Testis (tissue), 3 donors: ENCODE results near the gene ACOT8. TPM values are rescaled to one million over a fixed set of nuclear protein-coding genes. Genes with fewer than 3 reads are reported as not detected.
"Not testable (repeated sequence)": the region's sequence is repeated elsewhere in the genome, so short reads cannot be mapped to it uniquely, and the experiment has no call there.

Experiments used
- DNase-seq: peaks from one replicate; pipeline ENCODE4 v3.0.0-alpha.2; 2019
- H3K27ac ChIP-seq, 2 donors: fragments of 200-600 bp; sonication (generic); one replicate each; pipeline ENCODE4 v1.5.1; 2019
- H3K27me3 ChIP-seq: fragments of 200-600 bp; sonication (generic); one replicate; pipeline ENCODE4 v1.5.1; 2019
- H3K36me3 ChIP-seq: fragments of 200-600 bp; sonication (generic); one replicate; pipeline ENCODE4 v1.5.1; 2017; ENCODE audit warnings: low read depth; ENCODE audit errors: missing control alignments
- H3K4me1 ChIP-seq: fragments of 200-600 bp; sonication (generic); one replicate; pipeline ENCODE4 v1.5.1; 2019
- H3K4me3 ChIP-seq, 2 donors: fragments of 200-600 bp; sonication (generic); one replicate each; pipeline ENCODE4 v1.5.1; 2017 to 2019
- H3K9me3 ChIP-seq: fragments of 200-600 bp; sonication (generic); one replicate; pipeline ENCODE4 v1.5.1; 2017
- CTCF ChIP-seq, 3 experiments: fragments of 450-650 bp in 2 of 3; fragments of 200-600 bp in 1 of 3; sonication (generic) in 1 of 3; IDR thresholded peaks; one replicate each; pipeline ENCODE4 v1.5.1; 2016 to 2019; ENCODE audit warnings: antibody characterized with exemption in 3 of 3, mild to moderate bottlenecking in 2 of 3, moderate library complexity in 1 of 3
- POLR2A ChIP-seq: fragments of 450-650 bp; IDR thresholded peaks from one replicate; pipeline ENCODE4 v1.6.1; 2017; ENCODE audit warnings: antibody characterized with exemption, mild to moderate bottlenecking, moderate library complexity
- WGBS, 2 donors: methylation state at CpG; one replicate each; pipeline ENCODE4 v1.1.5; 2018; 5-methylcytosine and 5-hydroxymethylcytosine counted together
- intact Hi-C: fragments of 100-400 bp; cut with DNase I; formaldehyde crosslinking; loops from one replicate; pipeline ENCODE4 v1.15.1; 2023; ENCODE audit warnings: low total_unique reads
- polyA plus RNA-seq: library from polyadenylated mRNA; stranded (reverse); fragments of 350-450 nt; fragmentation: Illumina TruSeq; extraction: RNeasy Lipid Tissue Mini Kit (QIAGEN cat#74804); gene quantifications from one replicate; pipeline ENCODE4 v1.2.3, GENCODE V29; 2014; ENCODE audit warnings: low read depth, low replicate concordance; ENCODE audit not compliant: insufficient read depth
- total RNA-seq, 2 donors: library from RNA; depleted of rRNA; stranded (reverse); fragments of >200 nt; gene quantifications; one replicate each; pipeline ENCODE4 v1.2.3, GENCODE V29; 2016

ACOT8 gene
- total and polyA plus RNA-seq, 3 donors from 2014 or later = 44.4 to 79.6 (median 71.2) TPM

GRCh38 chr20:45880988-45881788, 24.0 kb upstream of the ACOT8 start, which contains the start of gene ZSWIM1:
TSS of gene ZSWIM1 (plus strand) at chr20:45881227. CDS start at chr20:45882593, 1,366 bp downstream.
- peak; percentile 100 for DNase-seq
- Histone ChIP-seq H3K36me3 (no peaks in the 10 kb centered on the region), H3K27ac (peak within 1 kb of the TSS; percentile 81 to 93), H3K9me3 (no peaks in the 10 kb centered on the region), H3K4me3 (peak within 1 kb of the TSS; percentile 53 to 76), H3K27me3 (no peaks in the 10 kb centered on the region), H3K4me1 (peaks cover 20% of the 10 kb centered on the region)
- no peak for TF ChIP-seq POLR2A
- no peak for TF ChIP-seq CTCF (IDR thresholded peaks at IDR 0.05)
- WGBS, 2 donors = 0 to 1% methylated on average over 20 to 23 of the region's 23 CpGs
- intact Hi-C loops = no loop called here

DNA sequence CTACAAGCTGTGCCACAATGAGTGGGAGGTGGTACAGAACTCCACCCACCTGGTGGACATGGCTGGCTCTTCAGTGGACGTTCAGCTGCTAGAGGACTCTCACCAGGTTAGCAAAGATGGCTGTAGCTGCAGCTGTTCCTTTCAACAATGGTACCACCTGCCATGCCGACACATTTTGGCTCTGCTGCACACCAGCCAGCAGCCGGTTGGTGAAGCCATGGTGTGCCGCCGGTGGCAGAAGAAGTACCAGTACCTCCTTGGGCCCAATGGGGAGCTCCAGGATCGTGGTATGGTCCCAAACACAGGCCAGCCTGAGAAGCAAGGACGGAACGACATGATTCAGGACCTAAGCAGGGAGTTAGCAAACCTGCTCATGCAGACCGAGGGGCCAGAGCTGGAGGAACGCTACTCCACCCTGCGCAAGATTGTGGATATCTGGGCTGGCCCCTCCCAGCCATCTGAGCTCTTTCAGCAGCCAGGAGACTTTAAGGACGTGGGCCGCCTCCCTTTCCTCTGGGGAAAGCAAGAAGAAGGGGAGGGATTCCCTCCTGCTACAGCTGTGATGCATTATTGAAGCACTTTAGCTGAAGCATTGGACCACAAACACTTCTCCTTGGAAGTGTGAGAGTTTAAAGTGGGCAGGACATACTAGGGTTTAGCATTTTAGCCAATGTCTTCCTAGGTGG, 21.0 kb upstream of the ACOT8 start:
- Histone ChIP-seq H3K36me3 (no peaks in the 10 kb centered on the region), H3K27me3 (no peaks in the 10 kb centered on the region), H3K4me3 (no peak overlapping the region), H3K27ac (peak overlapping the region; percentile 9 to 71), H3K4me1 (peaks cover 20% of the 10 kb centered on the region), H3K9me3 (no peaks in the 10 kb centered on the region)
- DNase-seq = peak; percentile 72
- no peak for TF ChIP-seq CTCF (IDR thresholded peaks at IDR 0.05)
- TF ChIP-seq POLR2A = no peak
- intact Hi-C loops = no loop called here
- WGBS, 2 donors = 55 to 66% methylated on average over 9 to 13 of the region's 13 CpGs

DNA sequence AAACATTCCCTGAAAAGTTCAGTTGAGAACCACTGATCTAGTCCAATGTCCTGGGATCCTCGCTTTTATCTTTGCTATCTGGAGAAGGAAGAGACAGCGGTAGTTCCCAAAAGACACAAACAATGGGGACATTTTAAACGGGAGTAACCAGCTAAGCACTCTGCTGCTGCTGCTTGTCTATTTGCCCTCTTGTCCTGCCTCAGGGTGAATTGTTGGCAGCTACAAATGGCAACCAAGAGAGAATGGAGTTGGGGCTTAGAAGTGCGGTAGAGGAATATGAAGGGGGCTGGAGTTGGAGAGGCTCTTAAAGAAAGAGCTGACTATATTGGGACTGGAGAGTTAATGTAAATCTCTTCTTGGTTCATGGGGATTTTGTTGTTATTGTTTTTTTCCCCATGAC, 17.4 kb upstream of the ACOT8 start:
- no peaks in the 10 kb centered on the region for H3K9me3 ChIP-seq
- WGBS, 2 donors = 68 to 85% methylated on average over 4 of the region's 4 CpGs
- no peak overlapping the region for H3K4me3 ChIP-seq
- H3K4me1 ChIP-seq = peaks cover 8% of the 10 kb centered on the region
- no peaks in the 10 kb centered on the region for H3K36me3 ChIP-seq
- intact Hi-C loops = no loop called here
- no peak overlapping the region for H3K27ac ChIP-seq
- TF ChIP-seq CTCF (IDR thresholded peaks at IDR 0.05) (no peak), POLR2A (no peak)
- H3K27me3 ChIP-seq = no peaks in the 10 kb centered on the region
- no peak for DNase-seq

DNA sequence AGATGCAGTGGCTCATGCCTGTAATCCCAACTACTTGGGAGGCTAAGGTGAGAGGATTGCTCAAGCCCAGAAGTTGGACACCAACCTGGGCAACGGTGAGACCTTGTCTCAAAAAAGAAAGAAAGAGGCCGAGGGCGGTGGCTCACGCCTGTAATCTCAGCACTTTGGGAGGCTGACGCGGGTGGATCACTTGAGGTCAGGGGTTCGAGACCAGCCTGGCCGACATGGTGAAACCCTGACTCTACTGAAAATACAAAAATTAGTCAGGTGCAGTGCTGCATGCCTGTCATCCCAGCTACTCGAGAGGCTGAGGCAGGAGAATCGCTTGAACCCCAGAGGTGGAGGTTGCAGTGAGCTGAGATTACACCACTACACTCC, 16.9 kb upstream of the ACOT8 start:
- WGBS, 2 donors = 92 to 93% methylated on average over 10 of the region's 10 CpGs
- intact Hi-C loops = not testable (repeated sequence)

DNA sequence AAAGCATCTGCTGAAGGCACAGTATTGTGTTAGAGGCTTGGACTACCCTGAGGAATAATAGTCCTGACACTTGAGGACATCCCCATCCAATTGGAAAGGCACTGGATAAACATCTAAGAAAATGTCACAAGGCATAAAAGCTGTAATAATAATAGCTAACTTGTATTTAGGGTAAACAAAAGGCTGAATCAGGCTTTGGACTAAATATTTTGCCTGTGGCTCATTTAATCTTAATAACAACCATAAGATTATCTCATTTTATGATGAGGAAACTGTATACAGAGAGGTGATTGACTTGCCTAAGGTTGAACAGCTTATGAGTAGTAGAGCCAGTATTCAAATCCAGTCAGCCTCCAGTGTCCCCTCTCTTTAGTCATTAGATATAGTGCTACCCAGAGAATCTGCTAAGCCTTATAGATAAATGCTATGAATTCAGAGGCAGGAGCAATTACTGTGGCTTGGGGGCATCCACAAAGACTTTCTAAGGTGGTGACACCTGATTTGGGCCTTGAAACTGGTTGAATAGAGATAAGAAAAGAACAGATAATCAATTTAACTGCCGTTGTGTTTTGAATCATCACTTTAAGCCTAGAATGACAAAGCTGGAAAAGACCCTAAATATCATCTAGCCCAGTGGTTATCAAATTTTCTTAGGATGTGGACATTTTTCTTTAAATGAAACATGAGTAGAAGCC, 16.4 kb upstream of the ACOT8 start:
- intact Hi-C loops = no loop called here
- WGBS, 2 donors = 50 to 58% methylated on average over 1 of the region's 1 CpG
- DNase-seq = no peak
- no peak overlapping the region for H3K27ac ChIP-seq
- H3K4me1 ChIP-seq = peaks cover 3% of the 10 kb centered on the region
- no peaks in the 10 kb centered on the region for H3K36me3 ChIP-seq
- H3K27me3 ChIP-seq = no peaks in the 10 kb centered on the region
- H3K9me3 ChIP-seq = no peaks in the 10 kb centered on the region
- TF ChIP-seq CTCF (IDR thresholded peaks at IDR 0.05) (no peak), POLR2A (no peak)
- H3K4me3 ChIP-seq = no peak overlapping the region

More for the DNA sequence above, 16.9 kb upstream of the ACOT8 start:
- not testable (repeated sequence) for H3K36me3 ChIP-seq, H3K9me3 ChIP-seq, H3K4me1 ChIP-seq, H3K27me3 ChIP-seq, H3K27ac ChIP-seq, H3K4me3 ChIP-seq, DNase-seq
